Dedifferentiated amniotic fluid mesenchymal stem cell (primary cell): Measurements from ENCODE around the gene IRF8.
A peak's percentile ranks its signal among the peaks of the same experiment; 100 is the strongest.
"Not testable (repeated sequence)": the region's sequence is repeated elsewhere in the genome, so short reads cannot be mapped to it uniquely, and the experiment has no call there.

ENCODE experiments used
- DNase-seq: peaks from one replicate; pipeline ENCODE4 v3.0.0-alpha.2; 2016; ENCODE audit errors: extremely low spot score

IRF8 gene

DNA sequence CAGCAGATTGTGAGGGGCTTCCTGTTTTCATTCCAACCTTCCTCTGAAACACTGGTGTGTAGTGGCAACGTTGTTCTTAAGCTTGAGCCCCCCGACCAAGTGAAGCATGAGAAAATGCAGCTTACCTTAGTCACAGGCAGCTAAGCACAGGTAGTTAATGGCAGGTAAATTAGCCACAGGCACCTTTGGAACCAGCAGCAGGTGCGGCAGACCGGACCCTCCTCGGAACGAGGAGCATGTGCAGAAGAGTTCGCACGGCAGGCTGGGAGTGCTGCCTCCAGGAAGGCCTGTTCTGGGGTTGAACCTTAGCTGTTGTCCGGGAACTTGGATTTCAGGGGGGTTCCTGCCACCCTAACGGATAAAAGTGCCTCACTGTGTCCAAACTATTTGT is 7.2 kb upstream of the IRF8 start:
- no peak for DNase-seq

DNA sequence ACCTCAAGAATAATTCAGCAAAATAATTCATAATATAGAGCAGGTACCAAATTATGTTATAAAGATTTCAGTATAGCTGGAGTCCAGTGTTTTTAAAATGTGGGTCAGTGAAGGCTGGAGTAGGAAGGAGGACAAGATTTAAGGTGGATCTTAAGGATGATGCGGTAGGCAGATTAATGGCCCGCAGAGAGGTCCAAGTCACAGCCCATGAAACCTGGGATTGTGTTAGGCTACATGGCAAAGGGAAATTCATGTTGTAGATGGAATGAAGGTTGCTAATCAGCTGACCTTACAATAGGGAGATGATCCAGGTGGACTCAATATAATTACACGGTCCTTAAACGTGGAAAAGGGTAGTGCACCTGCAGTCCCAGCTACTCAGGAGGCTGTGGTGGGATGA is 6.2 kb upstream of the IRF8 start:
- no peak for DNase-seq

DNA sequence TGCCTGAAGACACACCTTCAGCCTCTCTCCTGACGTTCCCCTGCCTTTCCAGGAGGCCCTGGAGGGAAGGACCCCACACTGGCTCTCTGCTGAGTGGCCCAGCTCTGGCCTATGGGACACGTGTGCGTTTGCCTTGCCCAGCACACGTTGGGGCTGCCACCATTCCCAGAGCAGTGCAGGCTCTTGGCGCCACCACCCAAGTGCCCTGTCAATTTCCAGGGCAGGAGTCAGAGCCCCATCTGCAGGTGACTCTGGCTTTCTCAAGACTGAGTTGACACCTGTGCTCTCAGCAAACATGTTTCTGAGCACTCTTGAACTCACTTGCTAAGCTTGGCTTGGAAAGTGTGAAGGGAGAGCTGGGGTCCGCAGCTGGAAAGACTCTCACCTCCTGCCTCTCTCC is 4.7 kb upstream of the IRF8 start:
- DNase-seq, result no peak

DNA sequence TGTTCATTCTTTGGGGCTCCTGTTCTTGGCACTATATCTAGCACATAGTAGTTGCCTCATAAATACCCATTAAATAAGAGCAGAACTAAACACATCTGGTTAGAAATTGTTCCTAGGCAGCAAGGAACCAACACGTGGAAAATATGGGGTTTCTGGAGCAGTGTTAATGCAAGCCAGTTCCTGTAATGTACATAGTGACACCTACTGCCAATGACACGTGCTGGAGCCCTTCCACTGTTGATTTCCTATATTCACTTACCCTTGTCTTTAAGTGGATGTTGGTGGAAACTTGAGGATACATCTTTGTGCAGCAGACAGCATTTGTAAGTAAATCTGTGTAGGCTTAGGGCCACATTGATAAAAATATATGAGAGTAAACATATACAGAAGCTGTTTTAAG is 1.6 kb upstream of the IRF8 start:
- DNase-seq, result no peak

DNA sequence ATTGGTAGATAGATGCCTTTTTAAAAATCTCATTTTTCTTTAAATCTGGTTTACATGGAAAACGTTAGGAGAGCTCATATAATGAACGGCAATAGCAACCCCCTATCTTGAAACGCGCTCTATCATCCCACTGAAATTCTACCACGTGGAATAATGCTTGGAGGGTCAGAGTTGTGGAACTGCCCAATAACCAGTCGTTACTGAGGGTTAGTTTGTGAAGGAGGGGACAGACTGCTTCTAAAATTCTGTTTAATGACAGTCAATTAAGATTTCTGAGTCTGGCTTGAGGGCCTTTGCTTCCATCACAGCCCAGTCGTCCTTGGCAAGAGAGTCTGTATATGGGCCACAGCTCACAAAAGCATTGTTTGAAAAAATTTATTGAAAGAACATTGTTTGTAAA is 482 bp downstream of the IRF8 start:
- no peak for DNase-seq

DNA sequence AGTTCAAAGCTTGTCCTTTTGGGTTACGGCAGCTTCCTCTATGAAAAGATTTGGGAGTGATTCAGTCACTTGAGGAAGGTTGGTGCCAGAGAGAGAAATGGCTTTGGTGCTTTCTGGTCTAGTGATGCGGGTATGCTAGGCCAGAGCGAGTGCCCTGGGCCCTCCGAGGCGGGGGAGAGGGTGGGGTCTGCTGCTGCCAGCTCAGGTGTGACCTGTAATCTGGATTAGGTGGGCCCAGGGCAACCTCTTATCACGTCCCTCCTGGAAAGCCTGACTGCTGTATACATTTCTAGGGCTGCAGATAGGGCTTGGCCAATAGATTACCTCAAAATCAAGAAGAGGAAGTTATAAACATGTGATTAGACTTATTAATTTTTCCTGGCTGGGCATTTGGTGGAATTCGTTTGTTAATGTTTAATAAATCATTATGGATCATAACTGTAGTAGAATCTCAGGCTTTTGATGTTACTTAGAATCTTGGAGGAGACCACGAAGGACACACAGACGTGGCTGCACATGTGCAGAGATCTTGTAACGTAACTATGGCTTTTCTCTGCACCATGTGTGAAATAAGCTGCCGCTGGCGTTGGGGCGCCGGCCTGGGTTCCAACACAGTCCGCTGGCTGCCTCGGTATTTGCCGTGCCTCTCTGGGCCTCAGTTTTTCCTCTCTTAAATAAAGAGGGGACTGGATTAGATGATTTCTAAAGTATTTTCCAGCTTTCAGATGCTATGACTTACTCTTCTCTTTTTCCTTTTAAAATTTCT is 1.2 kb downstream of the IRF8 start:
- DNase-seq, result no peak

DNA sequence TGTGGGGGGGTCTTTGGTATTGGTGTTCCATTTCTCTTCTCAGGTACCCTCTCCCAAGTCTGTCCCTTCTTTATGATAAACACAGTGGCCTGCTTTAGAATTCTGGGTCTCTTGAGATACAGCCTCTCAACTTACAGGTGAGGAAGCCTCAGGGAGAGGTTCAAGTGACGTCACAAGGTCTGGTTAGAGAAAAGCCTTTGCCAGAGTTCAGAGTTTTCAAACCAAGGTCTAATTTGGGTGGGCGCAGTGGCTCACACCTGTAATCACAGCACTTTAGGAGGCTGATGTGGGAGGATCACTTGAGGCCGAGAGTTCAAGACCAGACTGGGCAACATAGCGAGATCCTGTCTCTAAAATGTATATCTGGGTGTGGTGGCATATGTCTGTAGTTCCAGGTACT is 2.1 kb downstream of the IRF8 start:
- no peak for DNase-seq

DNA sequence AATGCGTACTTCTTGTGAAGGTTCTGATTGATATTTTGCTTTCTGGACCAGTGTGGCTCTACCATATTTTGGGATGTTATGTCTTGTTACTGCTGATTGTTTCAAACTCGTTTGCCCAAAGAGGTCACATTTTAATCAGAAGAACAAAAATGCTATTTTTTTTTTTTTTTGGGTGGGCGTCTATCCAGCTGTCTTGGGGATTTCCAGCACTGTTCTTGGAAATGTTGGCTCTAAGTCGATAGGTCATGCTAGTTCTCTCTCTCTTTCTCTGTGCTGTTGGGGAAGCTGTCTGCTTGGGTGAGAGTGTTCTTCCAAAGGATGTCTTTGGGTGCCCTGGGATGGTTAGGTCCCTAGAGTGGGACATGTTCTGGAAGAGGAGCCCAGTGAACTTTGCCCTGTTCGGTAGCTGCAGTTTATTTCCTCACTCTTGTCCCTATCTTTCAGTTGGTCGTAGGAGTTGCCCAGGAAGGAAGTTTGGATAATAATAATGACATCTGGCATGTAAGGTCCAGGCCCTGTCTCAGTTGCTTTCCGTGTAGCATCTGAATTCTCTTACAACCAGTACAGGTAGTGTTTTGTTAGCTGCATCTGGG is 2.9 kb downstream of the IRF8 start:
- no peak for DNase-seq

DNA sequence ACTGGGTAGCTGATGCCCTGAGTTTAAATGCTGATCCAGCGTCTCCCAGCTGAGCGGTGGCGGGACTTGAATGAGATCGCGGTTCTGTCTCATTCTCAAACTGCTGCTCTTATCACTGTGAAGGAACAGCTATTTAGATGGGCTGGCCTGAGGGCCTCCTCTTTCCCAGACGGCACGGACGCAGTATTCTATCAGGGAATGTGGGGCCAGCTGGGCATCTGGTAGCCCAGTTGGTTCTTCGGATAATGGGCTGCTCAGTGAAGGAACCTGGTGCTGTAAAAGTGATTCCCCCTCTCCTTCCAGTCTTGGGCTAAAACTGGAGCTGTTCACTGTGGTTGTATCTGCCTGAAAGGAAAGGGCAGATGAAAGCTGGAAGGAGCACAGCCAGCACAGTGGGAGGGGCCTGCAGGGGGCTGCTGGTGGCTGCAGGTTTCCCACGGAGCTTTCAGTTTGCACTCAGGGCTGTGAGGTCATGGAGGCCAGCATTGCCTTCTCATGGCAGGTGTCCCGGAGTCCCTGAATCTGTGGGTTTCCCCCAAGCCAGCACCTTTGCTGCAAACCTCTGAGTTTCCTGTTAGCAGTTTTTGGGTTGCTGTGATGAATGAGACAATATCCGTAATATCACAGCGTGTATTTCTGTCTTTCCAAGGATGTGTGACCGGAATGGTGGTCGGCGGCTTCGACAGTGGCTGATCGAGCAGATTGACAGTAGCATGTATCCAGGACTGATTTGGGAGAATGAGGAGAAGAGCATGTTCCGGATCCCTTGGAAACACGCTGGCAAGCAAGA is 3.6 kb downstream of the IRF8 start:
- DNase-seq, result no peak

DNA sequence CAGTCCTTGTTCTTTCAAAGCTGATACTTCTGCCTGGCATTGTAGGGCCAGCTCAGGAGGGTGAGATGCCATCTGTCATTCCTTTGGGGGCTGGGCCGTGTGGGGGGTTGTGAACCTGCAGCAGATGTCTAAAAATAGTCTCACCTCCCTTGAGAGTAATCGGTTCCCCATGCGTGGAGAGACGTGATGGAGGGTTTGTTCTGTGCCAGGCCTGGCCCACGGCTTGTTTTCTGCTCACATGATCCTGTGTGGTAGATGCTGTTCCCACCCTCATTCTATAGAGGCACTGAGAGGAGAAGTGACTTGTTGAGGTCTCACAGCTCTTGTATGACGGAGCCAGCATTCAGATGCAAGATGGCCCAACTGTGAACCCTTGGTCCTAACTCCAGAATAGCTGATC is 4.6 kb downstream of the IRF8 start:
- DNase-seq, result no peak

DNA sequence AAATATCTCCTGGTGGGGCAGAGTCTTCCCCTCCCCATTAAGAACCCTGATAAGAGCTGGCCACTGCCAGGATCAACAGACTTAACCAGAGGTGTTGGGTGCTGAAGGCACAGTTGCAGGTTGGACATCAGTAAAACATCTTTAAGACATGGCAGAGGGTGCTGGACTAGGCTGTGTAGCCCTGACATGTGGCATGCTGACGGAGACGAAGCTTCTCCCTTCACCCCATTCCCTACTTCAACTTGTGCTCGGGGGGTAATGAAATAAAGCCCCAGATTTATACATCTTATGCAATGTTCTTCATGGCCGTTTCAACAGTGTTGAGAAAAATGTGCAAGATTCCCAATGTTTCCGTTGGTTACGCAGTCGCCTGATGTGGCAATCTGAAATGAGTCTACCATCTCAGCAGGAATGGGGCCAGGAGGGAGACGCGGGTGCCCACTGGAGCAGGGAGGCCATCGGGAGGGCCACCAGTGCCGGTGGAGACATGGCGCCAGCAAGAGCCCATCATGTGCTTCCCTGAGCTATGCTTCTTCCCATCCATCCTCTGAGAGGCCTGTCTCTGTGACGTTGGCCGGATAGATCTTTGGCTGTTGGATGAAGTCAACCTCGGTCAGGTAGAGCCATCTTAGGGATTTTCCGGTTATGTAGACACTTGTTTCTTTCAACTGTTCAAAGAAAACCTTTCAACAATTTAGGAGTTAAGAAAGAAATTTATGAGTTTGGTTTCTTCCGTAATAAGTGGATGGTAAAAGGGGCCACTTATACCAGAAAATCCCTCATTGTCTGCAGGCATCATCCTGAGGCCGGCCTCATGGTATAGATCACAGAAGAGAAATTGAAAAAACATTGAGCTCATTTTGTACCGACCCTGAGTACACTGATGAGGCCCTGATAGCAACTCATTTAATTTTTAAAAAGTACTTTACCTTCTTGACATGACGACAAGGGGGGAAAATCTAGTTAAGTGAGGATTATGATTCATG is 6.4 kb downstream of the IRF8 start:
- no peak for DNase-seq

DNA sequence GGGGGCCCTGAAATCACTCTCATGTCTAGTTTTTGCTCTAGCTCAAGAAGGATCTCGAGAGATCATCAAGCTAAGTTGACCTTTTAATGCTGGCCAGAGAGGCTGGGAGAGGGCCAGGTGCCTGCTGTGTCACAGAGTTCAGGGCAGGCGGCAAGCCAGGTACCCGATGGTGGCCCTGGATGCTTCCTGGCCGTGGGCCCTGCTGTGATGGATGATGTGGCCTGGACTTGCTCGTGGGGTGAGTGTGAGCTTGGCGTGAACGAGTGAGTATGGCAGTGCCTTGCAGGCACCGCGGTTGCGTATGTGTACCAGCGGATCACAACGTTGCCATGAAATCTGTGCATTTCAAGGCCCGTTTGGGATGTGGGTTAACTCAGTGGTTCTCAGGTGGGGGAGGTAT is 7.4 kb downstream of the IRF8 start:
- DNase-seq, result no peak

DNA sequence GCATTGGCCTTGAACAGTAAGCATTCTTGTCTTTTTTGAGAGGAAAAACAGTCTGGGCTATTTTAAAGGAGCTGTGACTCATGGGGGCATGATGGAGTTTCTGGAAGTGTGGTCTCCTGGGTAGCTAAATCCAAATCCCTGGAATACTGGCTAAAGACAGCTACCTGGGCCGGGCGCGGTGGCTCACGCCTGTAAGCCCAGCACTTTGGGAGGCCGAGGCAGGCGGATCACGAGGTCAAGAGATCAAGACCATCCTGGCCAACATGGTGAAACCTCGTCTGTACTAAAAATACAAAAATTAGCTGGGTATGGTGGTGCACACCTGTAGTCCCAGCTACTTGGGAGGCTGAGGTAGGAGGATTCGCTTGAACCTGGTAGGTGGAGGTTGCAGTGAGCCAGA is 8.3 kb downstream of the IRF8 start:
- DNase-seq, result not testable (repeated sequence)

DNA sequence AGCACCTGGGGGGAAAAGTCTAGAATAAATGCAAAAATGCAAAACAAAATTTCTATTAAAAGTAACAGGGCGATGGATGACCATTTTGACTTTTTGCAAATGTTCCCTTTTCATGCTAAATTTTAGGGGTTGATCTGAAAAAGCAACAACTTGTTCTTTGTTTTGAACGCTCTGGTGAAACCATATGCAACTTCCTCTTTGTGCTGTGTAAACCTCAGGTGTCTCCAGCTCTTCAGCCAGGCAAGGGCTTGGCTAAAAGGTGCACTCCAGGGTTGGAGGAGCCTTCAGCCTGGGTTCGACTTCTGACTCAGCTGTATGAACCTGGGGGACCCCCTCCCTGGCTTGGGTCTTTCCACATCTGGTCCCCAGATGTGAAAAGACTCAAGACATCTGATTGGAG is 9.5 kb downstream of the IRF8 start:
- DNase-seq, result no peak

DNA sequence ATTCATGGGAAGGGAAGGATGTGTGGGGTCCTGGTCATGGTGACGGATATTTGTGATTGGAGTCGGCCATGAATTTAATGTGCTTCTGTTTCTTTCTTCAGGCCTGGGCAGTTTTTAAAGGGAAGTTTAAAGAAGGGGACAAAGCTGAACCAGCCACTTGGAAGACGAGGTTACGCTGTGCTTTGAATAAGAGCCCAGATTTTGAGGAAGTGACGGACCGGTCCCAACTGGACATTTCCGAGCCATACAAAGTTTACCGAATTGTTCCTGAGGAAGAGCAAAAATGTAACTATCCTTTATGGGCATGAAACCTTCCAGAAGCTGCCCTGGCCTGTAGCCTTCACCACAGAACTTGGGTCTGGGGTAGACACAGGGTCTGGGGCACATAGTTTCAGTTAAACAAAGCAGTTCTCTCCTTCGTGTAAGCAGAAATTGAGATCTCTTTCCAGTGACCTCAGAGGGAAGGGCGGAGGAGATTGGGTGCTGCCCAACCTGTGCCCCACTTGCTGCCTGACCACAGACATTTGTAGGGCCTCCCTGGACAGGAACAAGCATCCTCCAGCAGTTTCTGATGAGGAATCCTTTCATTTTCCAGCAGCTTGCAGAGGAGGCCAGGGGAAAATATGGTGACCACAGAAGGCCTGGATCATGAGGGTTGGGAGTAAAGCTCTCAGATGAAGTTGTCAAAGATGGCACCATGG is 10.1 kb downstream of the IRF8 start:
- no peak for DNase-seq

DNA sequence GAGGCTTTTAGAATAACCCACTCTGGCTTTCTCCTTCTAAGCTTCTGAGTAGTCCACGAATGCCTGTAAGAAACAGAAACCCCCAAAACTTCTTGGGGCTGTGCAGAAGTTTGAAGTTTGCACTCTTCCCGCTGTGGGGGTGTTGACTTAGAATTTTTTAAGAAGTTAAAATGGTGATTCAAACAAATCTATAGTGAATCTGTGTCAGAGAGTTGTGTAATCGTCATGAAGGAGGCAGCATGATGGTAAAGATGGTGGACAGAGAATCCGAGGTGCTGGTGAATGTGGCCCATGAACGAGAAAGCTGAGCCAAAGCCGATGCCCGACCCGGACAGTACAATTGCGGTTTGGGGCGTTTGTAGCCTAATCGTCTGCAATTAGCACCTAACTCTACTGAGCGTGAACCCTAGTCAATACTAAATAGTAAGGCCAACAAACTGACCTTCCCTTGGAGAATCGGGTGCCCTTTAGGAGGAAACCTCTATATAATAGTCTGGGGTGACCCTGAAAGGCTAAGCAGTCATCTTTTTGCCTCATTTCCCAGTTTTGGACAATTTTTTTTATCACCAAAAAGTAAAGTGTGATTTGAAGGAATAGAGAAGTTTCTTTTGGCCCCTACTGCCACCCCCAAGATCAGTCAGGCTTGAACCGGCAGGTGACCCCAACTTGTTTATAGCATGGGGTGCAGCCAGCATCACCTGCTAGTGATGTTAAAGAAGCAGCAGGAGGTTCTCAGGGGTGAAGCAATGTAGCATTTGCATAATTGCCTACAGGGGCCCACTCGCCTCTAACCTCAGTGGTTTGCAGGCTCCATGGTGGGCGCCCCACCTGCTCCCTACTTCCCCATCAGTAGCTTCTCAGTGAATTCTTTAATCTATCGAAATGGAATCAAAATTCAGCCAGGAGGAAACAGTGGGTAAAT is 11.2 kb downstream of the IRF8 start:
- no peak for DNase-seq

DNA sequence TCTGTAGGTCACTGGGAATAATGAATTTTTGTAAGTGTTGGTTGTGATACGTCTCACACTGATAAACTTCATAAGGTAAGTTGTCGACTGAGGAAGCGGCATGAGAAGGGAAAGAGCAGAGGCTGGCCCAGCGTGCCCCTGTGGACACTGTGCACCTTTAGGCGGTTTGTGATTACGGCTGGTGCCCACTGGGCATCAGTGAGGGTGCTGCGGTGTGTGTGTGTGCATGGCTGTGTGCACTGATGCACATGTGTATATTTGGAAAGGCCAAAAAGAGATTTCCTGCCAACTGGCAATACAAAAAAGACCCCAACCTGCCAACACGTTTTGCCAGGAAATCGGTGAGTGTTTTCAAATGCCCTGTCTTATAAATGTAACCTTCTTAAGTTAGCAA is 11.9 kb downstream of the IRF8 start:
- DNase-seq, result no peak

DNA sequence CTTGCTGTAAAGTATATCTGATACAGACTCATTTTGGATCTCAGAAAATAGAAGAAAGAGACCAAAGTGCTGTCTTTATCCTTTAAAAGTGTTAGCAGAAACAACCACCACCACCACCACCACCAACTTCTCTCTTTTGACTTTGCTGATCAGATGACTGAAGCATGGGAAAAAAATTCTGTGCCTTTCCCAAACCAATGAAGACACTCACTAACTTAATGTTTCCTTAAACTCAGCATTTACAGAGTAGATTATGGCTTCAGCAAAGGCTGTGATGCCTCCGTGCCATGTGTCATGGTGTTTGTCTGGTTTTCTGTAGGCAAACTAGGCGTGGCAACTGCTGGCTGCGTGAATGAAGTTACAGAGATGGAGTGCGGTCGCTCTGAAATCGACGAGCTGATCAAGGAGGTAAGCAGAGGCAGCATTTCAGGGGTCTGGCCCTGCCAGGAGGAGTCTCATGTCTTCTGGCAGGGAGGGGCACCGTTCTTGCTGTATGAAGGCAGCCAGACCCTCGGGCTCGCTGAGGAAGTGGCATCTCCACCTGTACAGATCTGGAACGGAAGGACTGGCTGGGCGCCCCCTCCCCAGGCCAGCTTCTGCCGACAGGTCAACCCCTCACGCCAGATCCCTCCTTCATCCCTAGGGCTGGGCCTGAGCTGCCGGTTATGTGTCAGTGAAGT is 12.4 kb downstream of the IRF8 start:
- DNase-seq, result no peak

DNA sequence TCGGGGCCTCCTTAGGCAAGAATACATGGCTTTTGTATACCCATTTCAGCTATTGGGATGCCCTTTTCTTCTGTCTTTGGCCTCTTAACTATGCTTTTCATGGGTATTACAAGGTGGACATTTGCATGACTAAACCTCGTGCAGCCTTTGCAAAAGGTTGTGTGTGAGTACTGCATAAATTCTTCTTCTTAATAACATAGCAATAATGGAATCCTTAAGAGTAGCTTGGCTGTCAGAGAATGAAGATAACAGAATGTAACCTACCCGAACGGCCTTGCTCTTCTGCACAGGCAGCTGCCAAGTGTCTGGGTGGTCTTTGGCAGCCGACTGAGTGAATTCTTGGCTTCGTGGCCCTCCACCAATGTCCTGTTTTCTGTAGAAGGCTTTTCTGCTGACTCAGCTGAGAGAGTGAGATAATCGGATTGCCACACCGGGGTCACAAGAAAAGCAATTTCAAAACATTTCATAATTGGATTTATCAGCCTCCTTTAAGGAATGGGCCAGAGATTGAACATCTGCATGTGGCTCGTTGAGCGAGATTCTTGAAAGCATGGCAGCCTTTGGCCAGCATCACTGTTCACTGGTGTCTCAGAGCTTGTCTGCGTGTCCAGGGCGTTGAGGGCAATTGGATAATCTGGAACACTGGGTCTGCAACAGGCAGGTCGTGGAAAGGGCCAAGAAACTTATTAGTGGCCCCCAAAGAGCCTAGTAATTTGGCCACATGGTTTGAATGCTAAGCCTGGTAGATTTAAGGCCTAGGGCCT is 13.4 kb downstream of the IRF8 start:
- peak; percentile 20 for DNase-seq
